ENCODE data around the gene KCNIP4. TPM values are rescaled to one million over a fixed set of nuclear protein-coding genes. Genes with fewer than 3 reads are reported as not detected.

The KCNIP4 gene
- total and polyA plus RNA-seq, 12 donors, result 0.15 TPM; not detected in 11

DNA sequence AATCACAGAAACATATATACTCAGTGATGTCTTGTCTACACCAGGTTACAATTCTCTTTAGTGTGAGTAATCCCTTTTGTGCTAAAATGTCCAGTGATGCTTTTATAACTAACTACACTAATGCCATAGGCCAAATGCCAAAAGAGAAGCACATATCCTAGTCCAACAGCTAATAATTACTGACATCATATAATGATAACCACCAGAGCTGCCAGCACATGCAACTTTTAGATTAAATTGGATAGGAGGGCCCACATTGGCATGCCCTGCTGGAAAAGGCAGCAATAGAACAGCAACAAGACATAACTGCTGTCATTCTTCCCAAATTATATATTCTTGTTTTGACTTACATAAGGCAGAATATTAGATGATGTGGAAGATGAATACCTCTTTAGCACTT is 238.8 kb downstream of the KCNIP4 start:
- H3K4me3 ChIP-seq, result no peak overlapping the region
- H3K9me3 ChIP-seq, result no peaks in the 10 kb centered on the region
- H3K27me3 ChIP-seq, result no peaks in the 10 kb centered on the region
- ATAC-seq, result no peak
- TF ChIP-seq, protein P1, sequence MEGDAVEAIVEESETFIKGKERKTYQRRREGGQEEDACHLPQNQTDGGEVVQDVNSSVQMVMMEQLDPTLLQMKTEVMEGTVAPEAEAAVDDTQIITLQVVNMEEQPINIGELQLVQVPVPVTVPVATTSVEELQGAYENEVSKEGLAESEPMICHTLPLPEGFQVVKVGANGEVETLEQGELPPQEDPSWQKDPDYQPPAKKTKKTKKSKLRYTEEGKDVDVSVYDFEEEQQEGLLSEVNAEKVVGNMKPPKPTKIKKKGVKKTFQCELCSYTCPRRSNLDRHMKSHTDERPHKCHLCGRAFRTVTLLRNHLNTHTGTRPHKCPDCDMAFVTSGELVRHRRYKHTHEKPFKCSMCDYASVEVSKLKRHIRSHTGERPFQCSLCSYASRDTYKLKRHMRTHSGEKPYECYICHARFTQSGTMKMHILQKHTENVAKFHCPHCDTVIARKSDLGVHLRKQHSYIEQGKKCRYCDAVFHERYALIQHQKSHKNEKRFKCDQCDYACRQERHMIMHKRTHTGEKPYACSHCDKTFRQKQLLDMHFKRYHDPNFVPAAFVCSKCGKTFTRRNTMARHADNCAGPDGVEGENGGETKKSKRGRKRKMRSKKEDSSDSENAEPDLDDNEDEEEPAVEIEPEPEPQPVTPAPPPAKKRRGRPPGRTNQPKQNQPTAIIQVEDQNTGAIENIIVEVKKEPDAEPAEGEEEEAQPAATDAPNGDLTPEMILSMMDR (IDR thresholded peaks at IDR 0.05), result no peak
- no peaks in the 10 kb centered on the region for H3K36me3 ChIP-seq
- H3K27ac ChIP-seq, result no peak overlapping the region
- no peaks in the 10 kb centered on the region for H3K4me1 ChIP-seq
- no peak for DNase-seq
- intact Hi-C loops (cut with DNase I), result no loop called here

DNA sequence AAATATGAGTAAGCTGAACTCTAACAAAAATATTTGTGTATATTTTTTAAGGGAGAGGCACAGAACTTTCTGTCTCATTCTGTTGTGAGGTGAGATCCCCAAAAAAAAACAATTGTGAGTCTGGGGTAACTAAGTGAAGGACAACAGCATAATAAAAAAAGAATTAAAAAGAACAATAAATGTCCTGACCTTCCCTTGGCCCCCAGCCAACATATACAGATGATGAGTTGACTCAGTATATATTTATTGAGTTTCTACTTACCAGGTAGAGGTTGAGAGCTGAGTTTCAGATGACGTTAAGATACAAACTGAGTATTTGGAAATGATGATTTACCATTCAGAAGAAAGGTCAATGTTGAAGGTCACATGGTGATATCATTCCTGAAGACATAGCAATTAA is 239.5 kb downstream of the KCNIP4 start:
- intact Hi-C loops (cut with DNase I), result no loop called here
- no peaks in the 10 kb centered on the region for H3K9me3 ChIP-seq
- no peaks in the 10 kb centered on the region for H3K36me3 ChIP-seq
- no peaks in the 10 kb centered on the region for H3K27me3 ChIP-seq
- no peak for ATAC-seq
- H3K4me3 ChIP-seq, result no peak overlapping the region
- 65 to 71% methylated on average over 1 of the region's 1 CpG for WGBS, 2 donors
- no peak for DNase-seq
- no peak overlapping the region for H3K27ac ChIP-seq
- TF ChIP-seq, protein P1 (IDR thresholded peaks at IDR 0.05), result no peak
- H3K4me1 ChIP-seq, result no peaks in the 10 kb centered on the region

DNA sequence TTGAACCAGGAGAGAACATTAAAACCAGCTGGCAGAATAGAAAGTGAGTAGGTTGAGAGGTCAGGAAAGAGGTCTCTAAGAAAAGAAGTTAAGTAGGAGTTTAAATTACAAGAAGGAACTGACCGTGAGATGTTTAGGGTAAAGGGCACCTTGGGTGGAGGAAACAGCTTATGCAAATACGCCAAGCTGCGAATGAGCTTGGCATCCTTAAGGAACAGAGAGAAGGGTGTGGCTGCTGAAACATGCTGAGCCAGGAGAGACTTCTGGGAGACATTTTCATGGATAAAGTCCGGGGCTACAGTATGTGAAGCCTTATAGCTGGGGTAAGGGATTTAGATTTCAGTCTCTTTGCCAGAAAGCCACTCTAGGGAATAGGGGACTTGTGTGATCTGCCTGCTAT is 249.1 kb downstream of the KCNIP4 start:
- 52 to 58% methylated on average over 4 of the region's 4 CpGs for WGBS, 2 donors
- Histone ChIP-seq H3K9me3 (no peaks in the 10 kb centered on the region), H3K27ac (no peak overlapping the region), H3K4me1 (no peaks in the 10 kb centered on the region), H3K27me3 (peaks cover 0 to 4% (median 0%) of the 10 kb centered on the region in 7 donors), H3K36me3 (no peaks in the 10 kb centered on the region), H3K4me3 (no peak overlapping the region)
- intact Hi-C loops (cut with DNase I), result no loop called here
- DNase-seq (no peak), ATAC-seq (no peak)
- TF ChIP-seq, protein P1 (IDR thresholded peaks at IDR 0.05), result no peak

DNA sequence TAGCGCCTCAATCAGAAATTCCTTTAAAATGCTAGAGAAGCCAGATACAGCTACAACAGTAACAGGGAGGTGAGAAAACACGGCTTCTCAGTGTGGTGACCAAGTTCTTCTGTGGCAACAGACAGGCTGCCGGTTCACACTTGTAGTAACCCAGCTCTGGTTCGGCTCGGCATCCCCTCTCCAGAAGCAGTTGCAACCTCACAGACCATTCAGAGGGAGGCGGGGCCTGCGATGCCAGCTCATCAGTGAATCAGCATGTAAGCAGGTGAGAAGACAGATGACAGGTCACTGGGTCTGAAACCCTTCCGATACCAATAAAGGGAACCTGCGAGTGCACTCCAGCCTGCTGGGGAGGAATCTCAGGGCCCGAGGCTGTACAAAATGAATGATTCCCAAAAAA is 251.0 kb downstream of the KCNIP4 start:
- DNase-seq, result no peak
- Histone ChIP-seq H3K4me1 (no peaks in the 10 kb centered on the region), H3K27me3 (peaks cover 0 to 4% (median 0%) of the 10 kb centered on the region in 7 donors), H3K4me3 (no peak overlapping the region), H3K36me3 (no peaks in the 10 kb centered on the region), H3K9me3 (no peaks in the 10 kb centered on the region), H3K27ac (no peak overlapping the region)
- intact Hi-C loops (cut with DNase I), result no loop called here
- TF ChIP-seq, protein P1 (IDR thresholded peaks at IDR 0.05), result no peak
- no peak for ATAC-seq
- 14 to 15% methylated on average over 10 of the region's 10 CpGs for WGBS, 2 donors

DNA sequence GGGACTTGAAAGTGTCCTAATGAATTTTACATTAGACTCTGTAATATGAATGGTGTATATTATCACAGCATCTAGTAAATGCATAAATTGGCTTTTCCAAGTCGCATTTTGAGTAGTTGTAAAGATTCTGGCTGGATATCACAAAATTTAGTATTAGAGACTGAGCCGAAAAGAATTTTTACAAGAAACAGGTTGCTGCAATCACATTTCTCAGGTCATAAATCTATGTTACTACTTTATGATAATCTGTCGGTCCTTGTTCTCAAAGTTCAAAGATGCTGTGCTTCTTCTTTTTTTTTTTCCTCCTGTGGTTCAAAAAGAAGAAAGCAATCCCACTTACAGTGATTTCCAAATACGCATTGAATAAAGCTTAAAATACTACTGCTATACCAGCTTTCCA is 253.4 kb downstream of the KCNIP4 start:
- Histone ChIP-seq H3K4me1 (no peaks in the 10 kb centered on the region), H3K27ac (no peak overlapping the region), H3K4me3 (no peak overlapping the region), H3K9me3 (peaks cover 0 to 4% (median 0%) of the 10 kb centered on the region in 11 donors), H3K36me3 (no peaks in the 10 kb centered on the region), H3K27me3 (peaks cover 0 to 4% (median 0%) of the 10 kb centered on the region in 7 donors)
- no peak for ATAC-seq
- TF ChIP-seq, protein P1 (IDR thresholded peaks at IDR 0.05), result no peak
- 40 to 66% methylated on average over 4 of the region's 4 CpGs for WGBS, 2 donors
- intact Hi-C loops (cut with DNase I), result no loop called here
- DNase-seq, result no peak

Measured in heart right ventricle (tissue), 16 donors.